Measurements from ENCODE around the gene DLGAP1. TPM values are rescaled to one million over a fixed set of nuclear protein-coding genes. Genes with fewer than 3 reads are reported as not detected.

The DLGAP1 gene
- total RNA-seq, 1 experiment from 2014 or later: 23.0 TPM

DNA sequence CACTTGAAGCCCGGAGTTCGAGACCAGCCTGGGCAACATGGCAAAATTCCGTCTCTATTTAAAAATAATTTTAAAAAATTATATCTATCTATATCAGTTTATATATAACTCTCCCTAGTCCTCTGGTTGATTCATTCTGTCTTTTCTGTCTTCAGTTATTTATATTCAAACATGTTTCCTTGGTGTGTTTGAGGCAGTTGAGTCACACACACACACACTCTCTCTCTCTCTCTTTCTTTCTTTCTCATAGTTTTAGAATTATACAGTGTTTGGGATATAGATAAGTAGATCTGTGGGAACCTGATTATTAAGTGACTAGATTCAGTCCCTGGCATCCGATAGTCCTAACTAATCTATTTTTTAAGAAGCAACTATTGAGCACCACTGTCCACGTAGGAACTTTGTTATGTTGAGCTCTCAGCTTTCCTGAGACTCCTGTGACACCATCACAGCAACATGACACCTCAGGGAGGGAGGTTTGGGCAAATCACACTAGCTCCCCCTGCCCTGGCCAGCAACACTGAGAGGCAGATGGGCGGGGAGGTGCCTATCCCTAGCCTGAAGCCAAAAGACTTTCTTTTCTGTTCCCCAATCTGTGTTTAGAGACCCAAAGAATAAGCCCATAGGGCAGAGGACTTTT is 482.7 kb downstream of the DLGAP1 start:
- Mint-ChIP-seq H3K27me3 (ENCODE audit: low read depth) (peaks cover 12% of the 10 kb centered on the region), H3K9me3 (no peaks in the 10 kb centered on the region), H3K4me1 (peaks cover 26% of the 10 kb centered on the region), H3K27ac (no peak overlapping the region), H3K4me3 (no peak overlapping the region), H3K36me3 (no peaks in the 10 kb centered on the region)
- DNase-seq (ENCODE audit: low spot score): peak; percentile 72
- ChIA-PET POLR2A (no interaction called here), CTCF (interaction anchor here (0.6 to 3.3 kb wide), 10 partner anchors 9 to 200 kb away, joined by 3 to 55 read pairs (median 4); no protein-coding TSS in a partner anchor)
- ATAC-seq: peak; percentile 99
- TF ChIP-seq, protein P1, sequence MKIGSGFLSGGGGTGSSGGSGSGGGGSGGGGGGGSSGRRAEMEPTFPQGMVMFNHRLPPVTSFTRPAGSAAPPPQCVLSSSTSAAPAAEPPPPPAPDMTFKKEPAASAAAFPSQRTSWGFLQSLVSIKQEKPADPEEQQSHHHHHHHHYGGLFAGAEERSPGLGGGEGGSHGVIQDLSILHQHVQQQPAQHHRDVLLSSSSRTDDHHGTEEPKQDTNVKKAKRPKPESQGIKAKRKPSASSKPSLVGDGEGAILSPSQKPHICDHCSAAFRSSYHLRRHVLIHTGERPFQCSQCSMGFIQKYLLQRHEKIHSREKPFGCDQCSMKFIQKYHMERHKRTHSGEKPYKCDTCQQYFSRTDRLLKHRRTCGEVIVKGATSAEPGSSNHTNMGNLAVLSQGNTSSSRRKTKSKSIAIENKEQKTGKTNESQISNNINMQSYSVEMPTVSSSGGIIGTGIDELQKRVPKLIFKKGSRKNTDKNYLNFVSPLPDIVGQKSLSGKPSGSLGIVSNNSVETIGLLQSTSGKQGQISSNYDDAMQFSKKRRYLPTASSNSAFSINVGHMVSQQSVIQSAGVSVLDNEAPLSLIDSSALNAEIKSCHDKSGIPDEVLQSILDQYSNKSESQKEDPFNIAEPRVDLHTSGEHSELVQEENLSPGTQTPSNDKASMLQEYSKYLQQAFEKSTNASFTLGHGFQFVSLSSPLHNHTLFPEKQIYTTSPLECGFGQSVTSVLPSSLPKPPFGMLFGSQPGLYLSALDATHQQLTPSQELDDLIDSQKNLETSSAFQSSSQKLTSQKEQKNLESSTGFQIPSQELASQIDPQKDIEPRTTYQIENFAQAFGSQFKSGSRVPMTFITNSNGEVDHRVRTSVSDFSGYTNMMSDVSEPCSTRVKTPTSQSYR (CRISPR knock-in tag; IDR thresholded peaks at IDR 0.05): no peak
- TF ChIP-seq ZNF396 (CRISPR knock-in tag; IDR thresholded peaks at IDR 0.05; ENCODE audit: borderline replicate concordance): no peak
- no peak for TF ChIP-seq TP53 (CRISPR knock-in tag; IDR thresholded peaks at IDR 0.05)
- no peak for TF ChIP-seq ZBTB21 (CRISPR knock-in tag; IDR thresholded peaks at IDR 0.05; ENCODE audit: borderline replicate concordance)
- TF ChIP-seq, protein P2, sequence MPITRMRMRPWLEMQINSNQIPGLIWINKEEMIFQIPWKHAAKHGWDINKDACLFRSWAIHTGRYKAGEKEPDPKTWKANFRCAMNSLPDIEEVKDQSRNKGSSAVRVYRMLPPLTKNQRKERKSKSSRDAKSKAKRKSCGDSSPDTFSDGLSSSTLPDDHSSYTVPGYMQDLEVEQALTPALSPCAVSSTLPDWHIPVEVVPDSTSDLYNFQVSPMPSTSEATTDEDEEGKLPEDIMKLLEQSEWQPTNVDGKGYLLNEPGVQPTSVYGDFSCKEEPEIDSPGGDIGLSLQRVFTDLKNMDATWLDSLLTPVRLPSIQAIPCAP (CRISPR knock-in tag; IDR thresholded peaks at IDR 0.05): no peak
- TF ChIP-seq TCF7 (CRISPR knock-in tag; IDR thresholded peaks at IDR 0.05; ENCODE audit: low read depth): no peak
- TF ChIP-seq, protein P3, sequence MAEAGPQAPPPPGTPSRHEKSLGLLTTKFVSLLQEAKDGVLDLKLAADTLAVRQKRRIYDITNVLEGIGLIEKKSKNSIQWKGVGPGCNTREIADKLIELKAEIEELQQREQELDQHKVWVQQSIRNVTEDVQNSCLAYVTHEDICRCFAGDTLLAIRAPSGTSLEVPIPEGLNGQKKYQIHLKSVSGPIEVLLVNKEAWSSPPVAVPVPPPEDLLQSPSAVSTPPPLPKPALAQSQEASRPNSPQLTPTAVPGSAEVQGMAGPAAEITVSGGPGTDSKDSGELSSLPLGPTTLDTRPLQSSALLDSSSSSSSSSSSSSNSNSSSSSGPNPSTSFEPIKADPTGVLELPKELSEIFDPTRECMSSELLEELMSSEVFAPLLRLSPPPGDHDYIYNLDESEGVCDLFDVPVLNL (CRISPR knock-in tag; IDR thresholded peaks at IDR 0.05; ENCODE audit: borderline replicate concordance, low read depth): no peak

DNA sequence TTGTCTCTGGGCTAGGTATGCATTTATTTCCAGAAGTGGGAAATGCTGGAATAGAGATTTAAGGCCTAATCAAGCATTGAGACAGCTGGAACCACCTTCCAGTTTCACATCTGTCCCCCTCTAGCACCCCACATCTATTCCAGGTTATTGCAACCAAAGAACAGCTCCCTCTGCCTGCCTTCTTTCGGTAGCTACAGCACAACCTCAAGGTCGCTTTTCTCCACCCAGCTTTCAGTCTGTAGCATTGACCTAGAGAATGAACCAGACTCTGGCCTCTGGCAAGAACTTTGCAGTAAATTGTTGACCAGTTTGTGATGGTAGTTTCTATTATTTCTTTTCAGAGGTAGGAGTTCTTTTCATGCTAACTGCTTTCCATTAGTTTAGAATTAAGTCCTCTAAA is 484.2 kb downstream of the DLGAP1 start:
- CTCF ChIA-PET: interaction anchor here (0.6 to 3.3 kb wide), 16 partner anchors 14 to 305 kb away, joined by 3 to 55 read pairs (median 4); no protein-coding TSS in a partner anchor
- H3K27ac Mint-ChIP-seq: no peak overlapping the region
- no peak for TF ChIP-seq NR2C2 (CRISPR knock-in tag; IDR thresholded peaks at IDR 0.05)
- no peak for TF ChIP-seq TCF7 (CRISPR knock-in tag; IDR thresholded peaks at IDR 0.05; ENCODE audit: low read depth)
- TF ChIP-seq, protein P4, sequence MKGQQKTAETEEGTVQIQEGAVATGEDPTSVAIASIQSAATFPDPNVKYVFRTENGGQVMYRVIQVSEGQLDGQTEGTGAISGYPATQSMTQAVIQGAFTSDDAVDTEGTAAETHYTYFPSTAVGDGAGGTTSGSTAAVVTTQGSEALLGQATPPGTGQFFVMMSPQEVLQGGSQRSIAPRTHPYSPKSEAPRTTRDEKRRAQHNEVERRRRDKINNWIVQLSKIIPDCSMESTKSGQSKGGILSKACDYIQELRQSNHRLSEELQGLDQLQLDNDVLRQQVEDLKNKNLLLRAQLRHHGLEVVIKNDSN (CRISPR knock-in tag; IDR thresholded peaks at IDR 0.05): no peak
- no peak for TF ChIP-seq TP53 (CRISPR knock-in tag; IDR thresholded peaks at IDR 0.05)
- no peak for TF ChIP-seq ETV6 (CRISPR knock-in tag; IDR thresholded peaks at IDR 0.05)
- TF ChIP-seq NFYB (CRISPR knock-in tag; conservative IDR thresholded peaks at IDR 0.05; ENCODE audit: low read depth): no peak
- no peak for TF ChIP-seq MYBL2 (CRISPR knock-in tag; IDR thresholded peaks at IDR 0.05)
- no peak for TF ChIP-seq GRHL2 (CRISPR knock-in tag; IDR thresholded peaks at IDR 0.05; ENCODE audit: insufficient replicate concordance, severe bottlenecking)
- TF ChIP-seq, protein P5, sequence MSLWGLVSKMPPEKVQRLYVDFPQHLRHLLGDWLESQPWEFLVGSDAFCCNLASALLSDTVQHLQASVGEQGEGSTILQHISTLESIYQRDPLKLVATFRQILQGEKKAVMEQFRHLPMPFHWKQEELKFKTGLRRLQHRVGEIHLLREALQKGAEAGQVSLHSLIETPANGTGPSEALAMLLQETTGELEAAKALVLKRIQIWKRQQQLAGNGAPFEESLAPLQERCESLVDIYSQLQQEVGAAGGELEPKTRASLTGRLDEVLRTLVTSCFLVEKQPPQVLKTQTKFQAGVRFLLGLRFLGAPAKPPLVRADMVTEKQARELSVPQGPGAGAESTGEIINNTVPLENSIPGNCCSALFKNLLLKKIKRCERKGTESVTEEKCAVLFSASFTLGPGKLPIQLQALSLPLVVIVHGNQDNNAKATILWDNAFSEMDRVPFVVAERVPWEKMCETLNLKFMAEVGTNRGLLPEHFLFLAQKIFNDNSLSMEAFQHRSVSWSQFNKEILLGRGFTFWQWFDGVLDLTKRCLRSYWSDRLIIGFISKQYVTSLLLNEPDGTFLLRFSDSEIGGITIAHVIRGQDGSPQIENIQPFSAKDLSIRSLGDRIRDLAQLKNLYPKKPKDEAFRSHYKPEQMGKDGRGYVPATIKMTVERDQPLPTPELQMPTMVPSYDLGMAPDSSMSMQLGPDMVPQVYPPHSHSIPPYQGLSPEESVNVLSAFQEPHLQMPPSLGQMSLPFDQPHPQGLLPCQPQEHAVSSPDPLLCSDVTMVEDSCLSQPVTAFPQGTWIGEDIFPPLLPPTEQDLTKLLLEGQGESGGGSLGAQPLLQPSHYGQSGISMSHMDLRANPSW (CRISPR knock-in tag; conservative IDR thresholded peaks at IDR 0.05; ENCODE audit: low read depth): no peak
- no peak for TF ChIP-seq ZNF671 (CRISPR knock-in tag; IDR thresholded peaks at IDR 0.05)
- ATAC-seq (peak; percentile 54), DNase-seq (ENCODE audit: low spot score) (peak; percentile 23)
- H3K27me3 Mint-ChIP-seq (ENCODE audit: low read depth): peaks cover 12% of the 10 kb centered on the region
- H3K36me3 Mint-ChIP-seq: no peaks in the 10 kb centered on the region
- H3K4me3 Mint-ChIP-seq: no peak overlapping the region
- peaks cover 39% of the 10 kb centered on the region for H3K4me1 Mint-ChIP-seq
- POLR2A ChIA-PET: no interaction called here
- H3K9me3 Mint-ChIP-seq: no peaks in the 10 kb centered on the region

Measured in WTC11 (cell line).